HepG2 (cell line): ENCODE data around the gene SPIRE1. TPM values are rescaled to one million over a fixed set of nuclear protein-coding genes. Genes with fewer than 3 reads are reported as not detected.
A peak's percentile ranks its signal among the peaks of the same experiment; 100 is the strongest.

Experiments used
- ATAC-seq: fragments of 200-7000 bp; cut with Tn5 transposase; 3 replicates; pipeline ENCODE4 v1.9.1; 2020; ENCODE audit warnings: mild to moderate bottlenecking, moderate library complexity
- BruUV-seq: library from RNA; stranded (reverse); fragments of 400-500 nt; replicated peaks from 2 replicates; lab custom pipeline; 2021; lab: Mats Ljungman, UMichigan
- CTCF ChIA-PET: fragments of 300-600 bp; formaldehyde crosslinking; extraction: SDS; loops from one replicate; lab custom pipeline; 2021; ENCODE audit warnings: low total read pairs, inconsistent platforms, low intra/inter-chr PET ratio; lab: Yijun Ruan, JAX
- POLR2A ChIA-PET: fragments of 350-600 bp; sonication (Branson Sonifier 250); formaldehyde crosslinking; loops from one replicate; lab custom pipeline; 2020; ENCODE audit warnings: antibody characterized with exemption, inconsistent platforms; lab: Yijun Ruan, JAX
- DNase-seq: peaks from one replicate; pipeline ENCODE4 v3.0.0-alpha.2; 2015; ENCODE audit warnings: low spot score
- FAIRE-seq: peaks from 3 replicates; lab custom pipeline; 2011; peaks lifted over from hg19 to GRCh38; lab: Jason Lieb, UNC
- H2AFZ ChIP-seq: one replicate; pipeline ENCODE4 v1.6.1; 2011; ENCODE audit warnings: low read length, inconsistent platforms
- H3K27ac ChIP-seq: fragments of 300-600 bp; 3 replicates; pipeline ENCODE4 v1.8.0; 2011; ENCODE audit warnings: mixed run types, mild to moderate bottlenecking, mixed read lengths, low read length, inconsistent platforms; ENCODE audit not compliant: insufficient read depth; ENCODE audit errors: extremely low read length
- H3K27me3 ChIP-seq, 2 experiments: fragments of 200-600 bp in 1 of 2; 2 replicates in 1 of 2; 3 replicates in 1 of 2; pipeline versions ENCODE4 v1.6.0 to v1.8.0; 2011; ENCODE audit warnings: low read length in 2 of 2, mild to moderate bottlenecking in 2 of 2, moderate library complexity in 2 of 2, inconsistent platforms in 1 of 2; ENCODE audit not compliant: insufficient read depth in 2 of 2, control insufficient read depth in 1 of 2
- H3K36me3 ChIP-seq, 2 experiments: fragments of 200-600 bp in 1 of 2; replicated peaks in 1 of 2; 2 replicates in 1 of 2; 3 replicates in 1 of 2; pipeline versions ENCODE4 v1.5.1 to v1.8.0; 2011; ENCODE audit warnings: low read length in 2 of 2, inconsistent platforms in 1 of 2; ENCODE audit not compliant: insufficient read depth in 2 of 2, control insufficient read depth in 1 of 2
- H3K4me1 ChIP-seq: 2 replicates; pipeline ENCODE4 v1.5.1; 2012; ENCODE audit warnings: low read length, inconsistent platforms; ENCODE audit not compliant: insufficient read depth
- H3K4me2 ChIP-seq: 2 replicates; pipeline ENCODE4 v1.6.0; 2011; ENCODE audit warnings: low read depth, low read length, inconsistent platforms
- H3K4me3 ChIP-seq, 3 experiments: fragments of 200-600 bp in 1 of 3; sonication (generic), shearing (Covaris generic) in 1 of 3; replicated peaks in 1 of 3; 2 replicates each; pipeline ENCODE4 v1.5.1; 2011 to 2016; ENCODE audit warnings: low read length in 3 of 3, inconsistent platforms in 2 of 3, low read depth in 2 of 3, mild to moderate bottlenecking in 2 of 3, control low read depth in 1 of 3, mixed read lengths in 1 of 3; ENCODE audit not compliant: insufficient read depth in 1 of 3
- H3K79me2 ChIP-seq: one replicate; pipeline ENCODE4 v1.6.1; 2011; ENCODE audit warnings: low read length, inconsistent platforms; ENCODE audit not compliant: insufficient read depth
- H3K9ac ChIP-seq: 2 replicates; pipeline ENCODE4 v1.6.0; 2011; ENCODE audit warnings: mild to moderate bottlenecking, low read depth, low read length, inconsistent platforms; ENCODE audit not compliant: insufficient read depth
- H3K9me3 ChIP-seq: 2 replicates; pipeline ENCODE4 v1.5.1; 2012; ENCODE audit warnings: mild to moderate bottlenecking, low read length
- H4K20me1 ChIP-seq: 2 replicates; pipeline ENCODE4 v1.6.0; 2011; ENCODE audit warnings: inconsistent platforms, mild to moderate bottlenecking, low read length, moderate library complexity; ENCODE audit not compliant: insufficient read depth
- CEBPG ChIP-seq: IDR thresholded peaks from 2 replicates; pipeline ENCODE4 v1.6.1; 2016
- CREM ChIP-seq, 2 experiments: sonication (generic) in 1 of 2; formaldehyde crosslinking in 1 of 2; IDR thresholded peaks; 2 replicates each; pipeline versions ENCODE4 v1.4.0 to v1.6.1; 2016 to 2020; ENCODE audit warnings: antibody characterized with exemption in 1 of 2, mild to moderate bottlenecking in 1 of 2, missing genetic modification reagents in 1 of 2
- FOXO1 ChIP-seq: sonication (generic); formaldehyde crosslinking; IDR thresholded peaks from 2 replicates; pipeline ENCODE4 v1.4.0; 2020; ENCODE audit warnings: missing genetic modification reagents
- GLMP ChIP-seq: sonication (generic); formaldehyde crosslinking; IDR thresholded peaks from 2 replicates; pipeline ENCODE4 v1.9.0; 2021; ENCODE audit warnings: missing genetic modification reagents, mild to moderate bottlenecking, borderline replicate concordance
- GZF1 ChIP-seq: sonication (generic); formaldehyde crosslinking; IDR thresholded peaks from 2 replicates; pipeline ENCODE4 v1.5.1; 2020; ENCODE audit warnings: mild to moderate bottlenecking, missing genetic modification reagents
- HCFC1 ChIP-seq: fragments of 150-350 bp; IDR thresholded peaks from 2 replicates; pipeline ENCODE4 v1.6.1; 2014; ENCODE audit warnings: low read depth, low read length
- HNF4A ChIP-seq: sonication (generic); formaldehyde crosslinking; IDR thresholded peaks from 2 replicates; pipeline ENCODE4 v1.4.0; 2020; ENCODE audit warnings: missing genetic modification reagents
- KDM5B ChIP-seq: sonication (generic); formaldehyde crosslinking; IDR thresholded peaks from 2 replicates; pipeline ENCODE4 v1.4.0; 2020; ENCODE audit warnings: missing genetic modification reagents, mild to moderate bottlenecking, borderline replicate concordance
- MTF1 ChIP-seq: sonication (generic); formaldehyde crosslinking; IDR thresholded peaks from 2 replicates; pipeline ENCODE4 v1.5.0; 2020; ENCODE audit warnings: missing genetic modification reagents
- NAIF1 ChIP-seq: sonication (generic); formaldehyde crosslinking; IDR thresholded peaks from 2 replicates; pipeline ENCODE4 v1.5.0; 2020; ENCODE audit warnings: mild to moderate bottlenecking, missing genetic modification reagents, borderline replicate concordance
- NR2F1 ChIP-seq, 2 experiments: fragments of 450-650 bp in 1 of 2; formaldehyde crosslinking in 1 of 2; IDR thresholded peaks; 2 replicates each; pipeline versions ENCODE4 v1.5.0 to v1.6.1; 2016 to 2020; ENCODE audit warnings: mild to moderate bottlenecking in 1 of 2, missing compliant biosample characterization in 1 of 2, missing genetic modification reagents in 1 of 2, moderate library complexity in 1 of 2
- PHF20 ChIP-seq: sonication (generic); formaldehyde crosslinking; IDR thresholded peaks from 2 replicates; pipeline ENCODE4 v1.5.0; 2020; ENCODE audit warnings: mild to moderate bottlenecking, missing genetic modification reagents
- RFX1 ChIP-seq: fragments of 450-650 bp; IDR thresholded peaks from 2 replicates; pipeline ENCODE4 v1.6.1; 2017
- SALL1 ChIP-seq: sonication (generic); formaldehyde crosslinking; IDR thresholded peaks from 2 replicates; pipeline ENCODE4 v1.8.0; 2022; ENCODE audit warnings: mild to moderate bottlenecking, missing genetic modification reagents
- SOX6 ChIP-seq, 2 experiments: fragments of 450-650 bp in 1 of 2; sonication (generic) in 1 of 2; formaldehyde crosslinking in 1 of 2; IDR thresholded peaks; 2 replicates each; pipeline versions ENCODE4 v1.4.0 to v1.6.1; 2017 to 2020; ENCODE audit warnings: antibody characterized with exemption in 1 of 2, mild to moderate bottlenecking in 1 of 2, missing genetic modification reagents in 1 of 2
- SRSF1 ChIP-seq: fragments of 200-400 bp; formaldehyde crosslinking; optimal IDR thresholded peaks from 2 replicates; pipeline ENCODE3; 2017; ENCODE audit warnings: mild to moderate bottlenecking, low read depth, low read length, moderate library complexity
- TEAD2 ChIP-seq: sonication (generic); formaldehyde crosslinking; IDR thresholded peaks from 2 replicates; pipeline ENCODE4 v1.9.0; 2021; ENCODE audit warnings: missing genetic modification reagents
- ZMYM3 ChIP-seq: sonication (generic); formaldehyde crosslinking; IDR thresholded peaks from 2 replicates; pipeline ENCODE4 v1.5.1; 2020; ENCODE audit warnings: mild to moderate bottlenecking, missing genetic modification reagents
- ZNF138 ChIP-seq: sonication (generic); formaldehyde crosslinking; IDR thresholded peaks from 2 replicates; pipeline ENCODE4 v1.5.0; 2020; ENCODE audit warnings: mild to moderate bottlenecking, low read depth, missing genetic modification reagents
- ZNF335 ChIP-seq: sonication (generic); formaldehyde crosslinking; IDR thresholded peaks from 2 replicates; pipeline ENCODE4 v1.4.0; 2020; ENCODE audit warnings: missing genetic modification reagents
- ZNF441 ChIP-seq: sonication (generic); formaldehyde crosslinking; IDR thresholded peaks from 2 replicates; pipeline ENCODE4 v1.7.0; 2021; ENCODE audit warnings: missing genetic modification reagents, borderline replicate concordance
- ZNF891 ChIP-seq: sonication (generic); formaldehyde crosslinking; IDR thresholded peaks from 2 replicates; pipeline ENCODE4 v1.5.0; 2020; ENCODE audit warnings: mild to moderate bottlenecking, missing genetic modification reagents
- WGBS: methylation state at CpG from one replicate; pipeline ENCODE4 v1.1.6; 2017; ENCODE audit warnings: low lambda C conversion rate; 5-methylcytosine and 5-hydroxymethylcytosine counted together
- in situ Hi-C: cut with HindIII; loops from 2 replicates; pipeline ENCODE4 v1.10.0; 2017; ENCODE audit warnings: low pct_unique_long_range_greater_than_20kb; ENCODE audit not compliant: extremely low pct_ligation_motif_present
- intact Hi-C: fragments of 100-400 bp; cut with micrococcal nuclease; formaldehyde crosslinking; loops from one replicate; pipeline ENCODE4 v1.10.0; 2022; ENCODE audit not compliant: unreplicated experiment
- polyA plus RNA-seq, 8 experiments: library from polyadenylated mRNA; depleted of rRNA in 3 of 8; stranded (reverse) in 7 of 8; unstranded in 1 of 8; fragments of >200 nt; fragmentation: Illumina TruSeq in 4 of 8; extraction: Trizol in 4 of 8; gene quantifications; 2 replicates each; pipeline versions ENCODE4 v1.2.1 to v1.2.3, GENCODE V29; 2011 to 2016; ENCODE audit warnings: low read depth in 4 of 8, missing spikeins in 1 of 8, mixed read lengths in 1 of 8; ENCODE audit not compliant: insufficient read depth in 1 of 8
- total RNA-seq, 5 experiments: library from RNA; depleted of rRNA; stranded (reverse); fragments of >200 nt; fragmentation: Illumina TruSeq; extraction: Trizol; gene quantifications; 2 replicates each; pipeline ENCODE4 v1.2.3, GENCODE V29; 2016; ENCODE audit warnings: low read depth in 1 of 5
- TF ChIP-seq, protein P1 (sequence below): sonication (generic); formaldehyde crosslinking; IDR thresholded peaks from 2 replicates; pipeline ENCODE4 v1.4.0; 2020; ENCODE audit warnings: mild to moderate bottlenecking, missing genetic modification reagents
- TF ChIP-seq, protein P2 (sequence below): sonication (generic); formaldehyde crosslinking; IDR thresholded peaks from 2 replicates; pipeline ENCODE4 v1.9.0; 2022; ENCODE audit warnings: missing genetic modification reagents, mild to moderate bottlenecking, borderline replicate concordance

Gene SPIRE1
- total and polyA plus RNA-seq, 2 of the 13 experiments (the other 11 are each of a cell fraction or from before 2014, with no cell fraction given): 9.9 to 21.3 TPM

DNA sequence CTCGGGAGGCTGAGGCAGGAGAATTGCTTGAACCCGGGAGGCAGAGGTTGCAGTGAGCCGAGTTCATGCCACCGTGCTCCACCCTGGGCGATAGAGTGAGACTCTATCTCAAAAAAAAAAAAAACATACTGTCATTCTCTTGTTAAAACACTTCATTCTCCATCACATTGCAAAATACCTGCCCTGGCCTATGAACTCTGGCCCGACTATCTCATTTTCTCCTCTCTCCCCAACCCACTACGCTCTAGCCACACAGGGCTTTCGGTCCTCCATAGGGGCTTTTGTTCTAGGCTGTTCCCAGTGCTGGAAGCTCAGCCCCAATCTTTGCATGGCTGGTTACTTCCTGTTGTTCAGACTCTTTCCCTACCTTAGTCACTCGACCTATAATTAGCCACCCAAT lies 34.3 kb upstream of the SPIRE1 start:
- Histone ChIP-seq H2AFZ (no peak overlapping the region), H3K36me3 (peaks cover 1 to 8% of the 10 kb centered on the region in 2 experiments; a peak in 3 of 5 replicates), H3K4me3 (no peak overlapping the region), H3K27ac (peak overlapping the region; percentile 54), H3K4me1 (peaks cover 37% of the 10 kb centered on the region), H3K27me3 (no peaks in the 10 kb centered on the region), H3K9me3 (no peaks in the 10 kb centered on the region), H4K20me1 (no peaks in the 10 kb centered on the region), H3K79me2 (no peaks in the 10 kb centered on the region), H3K4me2 (no peak overlapping the region), H3K9ac (no peak overlapping the region)
- peak; percentile 91 for ATAC-seq
- ChIA-PET CTCF (no interaction called here), POLR2A (interaction anchor here (1.9 kb wide), 1 partner anchor 10 kb away, joined by 6 read pairs; the partner anchor contains the start of genes CEP76 and PSMG2)
- 57% methylated on average over 9 of the region's 9 CpGs for WGBS
- no TSS peak for BruUV-seq
- DNase-seq: peak; percentile 41
- FAIRE-seq: no peak
- in situ Hi-C loops (no loop called here), intact Hi-C loops (no loop called here)
- TF ChIP-seq ZMYM3 (CRISPR knock-in tag) (0 out of 2 replicates have a peak, but pooled peaks have one; percentile 4), FOXO1 (CRISPR knock-in tag) (no peak), NAIF1 (CRISPR knock-in tag) (no peak), CEBPG (CRISPR knock-in tag) (peak; percentile 56), MTF1 (CRISPR knock-in tag) (no peak), TEAD2 (CRISPR knock-in tag) (no peak), GLMP (CRISPR knock-in tag) (no peak), RFX1 (no peak), SOX6 (IDR thresholded peaks at IDR 0.05) (no peak), SOX6 (CRISPR knock-in tag; IDR thresholded peaks at IDR 0.05) (peak; percentile 53), SALL1 (CRISPR knock-in tag) (peak; percentile 31; the same call in 1 of the 2 replicates), ZNF441 (no peak), PHF20 (CRISPR knock-in tag) (no peak), CREM (IDR thresholded peaks at IDR 0.05) (no peak), CREM (CRISPR knock-in tag; IDR thresholded peaks at IDR 0.05) (no peak), NR2F1 (CRISPR knock-in tag; IDR thresholded peaks at IDR 0.05) (peak in 1 of 2 experiments; percentile 27; a peak in 1 of 4 replicates), HCFC1 (no peak), ZNF335 (CRISPR knock-in tag) (no peak), ZNF138 (CRISPR knock-in tag) (no peak), KDM5B (CRISPR knock-in tag) (no peak), HNF4A (CRISPR knock-in tag) (peak; percentile 54; the same call in 1 of the 2 replicates), ZNF891 (CRISPR knock-in tag) (no peak), GZF1 (CRISPR knock-in tag) (no peak), SRSF1 (no peak)
- TF ChIP-seq, protein P1, sequence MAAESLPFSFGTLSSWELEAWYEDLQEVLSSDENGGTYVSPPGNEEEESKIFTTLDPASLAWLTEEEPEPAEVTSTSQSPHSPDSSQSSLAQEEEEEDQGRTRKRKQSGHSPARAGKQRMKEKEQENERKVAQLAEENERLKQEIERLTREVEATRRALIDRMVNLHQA: no peak
- TF ChIP-seq, protein P2, sequence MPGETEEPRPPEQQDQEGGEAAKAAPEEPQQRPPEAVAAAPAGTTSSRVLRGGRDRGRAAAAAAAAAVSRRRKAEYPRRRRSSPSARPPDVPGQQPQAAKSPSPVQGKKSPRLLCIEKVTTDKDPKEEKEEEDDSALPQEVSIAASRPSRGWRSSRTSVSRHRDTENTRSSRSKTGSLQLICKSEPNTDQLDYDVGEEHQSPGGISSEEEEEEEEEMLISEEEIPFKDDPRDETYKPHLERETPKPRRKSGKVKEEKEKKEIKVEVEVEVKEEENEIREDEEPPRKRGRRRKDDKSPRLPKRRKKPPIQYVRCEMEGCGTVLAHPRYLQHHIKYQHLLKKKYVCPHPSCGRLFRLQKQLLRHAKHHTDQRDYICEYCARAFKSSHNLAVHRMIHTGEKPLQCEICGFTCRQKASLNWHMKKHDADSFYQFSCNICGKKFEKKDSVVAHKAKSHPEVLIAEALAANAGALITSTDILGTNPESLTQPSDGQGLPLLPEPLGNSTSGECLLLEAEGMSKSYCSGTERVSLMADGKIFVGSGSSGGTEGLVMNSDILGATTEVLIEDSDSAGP (CRISPR knock-in tag): no peak
